Kidney capillary endothelial cell (primary cell): Measurements from ENCODE around the gene FAM81A.
"Not testable (repeated sequence)": the region's sequence is repeated elsewhere in the genome, so short reads cannot be mapped to it uniquely, and the experiment has no call there.

ENCODE experiments used
- DNase-seq: peaks from one replicate; pipeline ENCODE4 v3.0.0-alpha.2; 2018; ENCODE audit warnings: low spot score

The FAM81A gene

DNA sequence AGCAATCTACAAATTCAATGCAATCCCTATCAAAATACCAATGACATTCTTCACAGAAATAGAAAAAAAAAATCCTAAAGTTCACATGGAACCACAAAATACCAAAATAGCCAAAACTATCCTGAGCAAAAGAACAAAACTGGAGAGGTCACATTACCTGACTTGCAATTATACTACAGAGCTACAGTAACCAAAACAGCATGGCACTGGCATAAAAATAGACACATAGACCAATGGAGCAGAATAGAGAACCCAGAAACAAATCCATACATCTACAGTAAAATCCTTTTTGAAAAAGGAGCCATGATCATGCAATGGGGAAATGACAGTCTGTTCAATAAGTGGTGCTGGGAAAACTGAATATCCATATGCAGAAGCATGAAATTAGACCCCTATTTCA is 51.5 kb downstream of the FAM81A start:
- DNase-seq: not testable (repeated sequence)

DNA sequence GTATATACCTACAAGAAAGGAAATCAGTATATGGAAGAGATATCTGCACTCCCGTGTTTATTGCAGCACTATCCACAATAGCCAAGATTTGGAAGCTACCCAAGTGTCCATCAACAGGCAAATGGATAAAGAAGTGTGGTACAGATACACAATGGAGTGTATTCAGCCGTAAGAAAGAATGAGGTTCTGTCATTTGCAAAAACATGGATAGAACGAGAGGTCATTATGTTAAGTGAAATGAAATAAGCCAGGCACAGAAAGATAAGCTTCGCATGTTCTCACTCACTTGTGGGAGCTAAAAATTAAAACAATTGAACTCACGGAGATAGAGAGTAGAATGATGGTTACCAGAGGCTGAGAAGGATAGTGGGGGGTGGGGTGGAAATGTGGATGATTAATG is 53.1 kb downstream of the FAM81A start:
- no peak for DNase-seq

DNA sequence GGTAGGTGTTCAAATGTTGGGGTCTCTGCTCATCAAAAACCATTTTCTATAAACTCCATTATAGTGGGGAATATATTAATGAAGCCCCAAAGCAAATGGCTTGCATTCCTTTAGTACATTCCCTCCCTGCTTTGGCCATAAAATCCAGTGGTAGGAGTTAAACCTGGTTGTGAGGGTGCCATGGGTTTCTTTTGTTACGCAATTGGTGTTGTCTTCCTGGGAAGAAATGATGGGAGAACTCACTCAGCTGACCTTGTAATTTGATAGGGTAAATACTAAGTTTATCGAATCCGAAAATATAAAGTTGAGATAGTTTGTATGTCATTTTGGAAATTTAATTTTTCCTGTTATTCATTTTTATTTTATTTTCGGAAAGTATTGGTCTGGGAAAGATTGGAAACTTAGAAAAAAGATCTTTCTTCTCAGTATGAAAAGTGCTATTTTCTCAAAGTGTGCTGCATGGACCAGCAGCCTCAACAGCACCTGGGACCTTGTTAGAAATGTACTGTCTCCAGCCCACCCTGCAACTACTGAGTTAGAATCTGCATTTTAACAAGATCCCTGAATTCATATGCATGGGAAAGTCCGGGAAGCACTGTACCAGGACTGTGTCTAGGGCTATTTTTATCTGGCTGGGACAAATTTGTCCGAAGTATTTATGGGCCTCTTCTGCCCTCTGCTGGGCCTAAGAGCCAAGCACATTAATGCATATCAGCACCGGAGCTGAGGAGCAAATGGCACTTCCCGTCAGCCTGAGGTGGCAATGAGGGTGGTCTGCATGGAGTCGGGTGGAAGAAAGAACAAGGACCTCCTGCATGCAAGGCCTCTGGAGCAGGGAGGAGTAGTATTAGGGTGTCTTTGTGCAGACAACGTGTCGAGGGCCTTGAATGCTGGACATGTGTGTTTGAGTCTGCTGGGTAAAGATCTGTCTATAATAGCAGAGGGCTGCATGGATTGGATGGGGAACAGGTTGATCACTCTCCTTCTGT is 54.7 kb downstream of the FAM81A start:
- DNase-seq: peak; percentile 81

DNA sequence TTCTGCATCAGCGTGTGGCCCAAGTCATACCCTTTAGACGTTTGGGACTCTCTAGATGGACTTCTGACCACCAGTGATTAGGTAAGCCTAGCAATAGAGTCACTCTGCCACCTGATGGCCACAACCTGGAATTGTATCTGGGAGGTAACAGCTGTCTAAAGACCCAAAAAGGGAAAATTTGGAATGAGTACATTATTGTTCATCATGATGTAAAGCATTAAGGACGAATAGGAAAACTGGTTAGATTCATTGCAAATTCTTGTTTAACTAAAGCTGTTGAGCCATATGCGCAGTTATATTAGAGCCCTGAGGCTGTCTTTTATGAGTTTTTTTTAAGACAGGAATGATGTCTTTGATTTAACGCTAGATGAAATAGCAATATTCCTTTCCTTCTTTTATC is 63.6 kb downstream of the FAM81A start:
- peak; percentile 60 for DNase-seq

DNA sequence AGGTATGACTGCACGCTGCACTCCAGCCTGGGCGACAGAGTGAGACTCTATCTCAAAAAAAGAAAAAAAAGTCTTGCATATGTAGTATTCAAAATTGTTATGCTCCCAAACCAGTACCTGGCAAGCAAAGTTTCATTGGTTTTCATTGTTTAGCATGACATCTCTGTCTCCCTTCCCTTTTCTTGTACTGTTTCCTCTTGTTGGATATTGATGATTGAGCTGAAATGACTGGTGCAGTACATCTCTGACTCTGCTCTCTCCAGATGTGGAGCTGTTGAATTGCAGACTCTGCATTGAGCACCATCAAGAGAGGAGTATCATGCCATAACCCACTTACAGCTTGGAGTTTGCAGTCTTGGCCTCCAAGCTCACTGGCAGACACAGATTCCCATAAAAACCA is 77.2 kb downstream of the FAM81A start:
- no peak for DNase-seq

DNA sequence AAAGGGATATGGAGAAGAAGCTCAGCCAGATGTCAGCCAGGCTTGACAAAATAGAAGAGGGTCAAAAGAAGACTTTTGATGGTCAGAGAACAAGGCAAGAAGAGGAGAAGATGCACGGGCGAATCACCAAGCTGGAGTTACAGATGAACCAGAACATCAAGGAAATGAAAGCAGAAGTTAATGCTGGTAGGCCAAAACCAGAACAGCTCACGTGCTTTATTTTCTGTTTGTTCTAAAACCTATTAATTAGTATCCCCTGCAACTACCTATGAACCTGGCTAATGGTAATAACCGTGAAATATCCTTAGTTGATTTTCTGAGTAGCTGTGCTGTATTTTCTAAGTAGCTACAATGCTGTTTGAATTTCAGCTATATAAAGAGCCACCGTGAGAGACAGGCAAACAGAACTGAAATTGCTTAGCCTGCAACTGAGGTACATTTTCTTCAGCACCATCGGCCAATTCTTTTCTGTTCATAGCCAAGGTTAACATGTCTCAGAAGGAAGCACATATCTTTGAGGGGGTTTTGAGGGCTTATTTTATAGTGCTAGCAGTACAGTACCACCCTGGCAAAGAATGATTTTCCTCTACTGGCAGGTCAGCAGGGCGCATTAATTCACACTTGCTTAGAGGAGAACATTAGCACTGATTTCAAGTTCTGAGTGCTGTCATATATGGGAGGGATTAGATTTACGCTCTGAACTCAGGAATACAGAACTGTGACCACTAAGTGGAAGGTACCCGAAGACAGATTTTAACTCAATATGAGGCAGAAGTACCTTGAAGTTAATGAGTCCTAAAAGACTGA is 78.9 kb downstream of the FAM81A start:
- no peak for DNase-seq

DNA sequence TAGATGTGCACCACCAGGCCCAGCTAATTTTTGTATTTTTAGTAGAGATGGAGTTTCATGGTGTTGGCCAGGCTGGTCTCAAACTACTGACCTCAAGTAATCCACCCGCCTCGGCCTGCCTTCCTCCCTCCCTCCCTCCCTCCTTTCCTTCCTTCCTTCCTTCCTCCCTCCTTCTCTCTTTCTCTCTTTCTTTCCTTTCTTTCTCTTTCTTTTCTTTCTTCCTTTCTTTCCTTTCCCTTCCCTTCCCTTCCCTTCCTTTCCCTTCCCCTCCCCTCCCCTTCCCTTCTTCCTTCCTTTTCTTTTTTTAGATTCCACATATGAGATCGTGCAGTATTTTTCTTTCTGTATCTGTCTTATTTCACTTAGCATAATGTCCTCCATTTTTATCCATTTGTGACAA is 81.3 kb downstream of the FAM81A start:
- DNase-seq: no peak

DNA sequence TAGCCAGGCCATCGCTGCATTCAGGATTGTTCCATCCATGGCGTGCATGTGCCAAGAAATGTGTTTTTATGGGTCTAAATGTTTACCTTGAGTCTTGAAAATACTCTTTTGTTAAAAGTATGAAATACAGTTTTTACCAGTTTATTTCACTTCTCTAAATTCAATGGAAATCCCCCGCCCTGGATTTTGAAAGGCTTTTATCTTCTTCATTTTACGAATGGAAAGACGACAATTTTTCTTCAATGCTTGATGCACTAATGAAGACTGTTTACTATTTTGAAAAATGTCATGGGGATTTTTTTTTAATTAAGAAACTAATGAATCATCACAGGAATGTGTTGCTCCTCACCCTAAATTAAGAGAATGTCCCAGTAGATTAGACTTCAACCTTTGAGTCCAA is 83.5 kb downstream of the FAM81A start:
- DNase-seq: no peak

DNA sequence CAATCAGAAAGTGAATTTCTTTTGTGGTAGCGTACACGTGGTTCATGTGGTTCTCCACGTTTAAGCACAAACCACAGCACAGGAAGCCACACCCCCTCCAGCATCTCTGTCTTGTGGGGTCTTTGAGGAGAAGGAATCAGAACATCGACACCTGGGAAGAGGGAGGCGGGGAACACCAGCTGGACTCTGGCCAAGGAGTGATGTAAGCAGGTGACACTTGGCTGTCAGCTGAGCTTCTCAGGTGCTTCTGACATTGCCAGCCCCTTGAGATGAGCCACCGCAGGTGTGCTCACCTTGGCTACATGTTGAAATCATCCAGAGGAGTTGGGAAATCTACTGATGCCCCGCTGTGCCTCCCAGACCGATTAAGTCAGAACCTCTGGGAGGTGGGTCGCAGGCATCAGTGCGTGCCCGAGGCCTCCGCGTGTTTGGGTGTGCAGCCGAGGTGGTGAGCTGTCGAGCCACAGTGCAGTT is 85.0 kb downstream of the FAM81A start:
- no peak for DNase-seq

DNA sequence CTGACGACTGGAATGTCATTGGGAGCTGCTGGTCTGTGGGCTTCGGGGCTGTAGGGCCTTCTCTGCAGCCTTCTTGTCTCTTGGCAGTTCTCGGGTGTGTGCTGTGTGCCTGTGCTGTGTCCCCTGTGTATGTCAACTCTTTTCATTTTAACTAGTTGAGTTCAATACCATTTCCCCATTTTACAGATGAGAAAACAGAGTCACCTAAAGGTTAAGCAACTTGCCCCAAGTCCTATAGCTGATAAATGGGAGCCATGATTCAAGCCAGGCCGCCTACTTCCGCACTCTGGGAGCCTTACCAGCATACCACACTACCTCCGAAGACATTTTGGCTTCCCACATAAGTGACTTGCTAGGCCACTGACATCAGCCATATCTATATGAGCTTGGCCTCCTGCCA is 85.7 kb downstream of the FAM81A start:
- DNase-seq: no peak

DNA sequence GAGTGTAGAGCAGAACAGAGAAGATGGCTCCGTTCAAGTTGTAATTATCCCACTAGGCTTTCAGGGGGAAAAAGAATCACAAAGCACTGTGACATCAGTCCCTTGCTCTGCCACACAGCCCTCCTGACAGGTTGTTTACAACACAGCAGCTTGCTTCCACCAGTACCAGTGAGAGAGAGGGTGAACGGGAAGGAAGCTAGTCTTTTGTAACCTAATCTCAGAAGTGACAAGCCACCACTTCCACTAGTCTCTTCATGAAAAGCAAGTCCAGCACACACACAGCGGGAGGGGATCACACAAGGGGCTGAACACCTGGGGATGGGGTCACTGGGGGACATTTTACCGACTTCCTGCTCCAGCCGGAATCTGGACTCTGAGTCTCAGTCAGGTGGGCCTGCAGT is 86.3 kb downstream of the FAM81A start:
- no peak for DNase-seq

DNA sequence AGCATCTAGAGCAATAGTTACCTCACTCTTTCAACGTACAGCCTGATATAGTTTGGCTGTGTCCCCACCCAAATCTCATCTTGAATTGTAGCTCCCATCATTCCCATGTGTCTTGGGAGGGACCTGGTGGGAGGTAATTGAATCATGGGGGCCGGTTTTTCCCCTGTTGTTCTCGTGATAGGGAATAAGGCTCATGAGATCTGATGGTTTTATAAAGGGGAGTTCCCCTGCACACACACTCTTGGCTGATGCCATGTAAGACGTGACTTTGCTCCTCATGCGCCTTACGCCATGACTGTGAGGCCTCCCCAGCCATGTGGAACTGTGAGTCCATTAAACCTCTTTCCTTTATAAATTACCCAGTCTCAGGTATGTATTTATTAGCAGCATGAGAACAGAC is 88.5 kb downstream of the FAM81A start:
- not testable (repeated sequence) for DNase-seq

DNA sequence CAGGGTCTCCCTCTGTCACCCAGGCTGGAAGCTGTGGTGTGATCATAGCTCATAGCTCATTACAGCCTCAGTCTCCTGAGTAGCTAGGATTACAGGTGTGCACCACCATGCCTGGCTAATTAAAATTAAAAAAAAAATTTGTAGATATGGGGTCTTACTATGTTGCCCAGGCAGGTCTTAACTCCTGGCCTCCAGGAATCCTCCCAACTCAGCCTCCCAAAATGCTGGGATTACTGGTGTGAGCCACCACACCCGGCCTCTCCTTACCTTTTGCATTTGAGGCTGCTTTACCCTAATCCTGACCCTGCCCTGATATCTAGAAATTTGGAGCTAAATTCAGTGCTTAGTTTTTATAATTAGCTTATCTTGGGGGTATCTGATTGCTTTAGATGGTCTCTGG is 90.4 kb downstream of the FAM81A start:
- DNase-seq: no peak

DNA sequence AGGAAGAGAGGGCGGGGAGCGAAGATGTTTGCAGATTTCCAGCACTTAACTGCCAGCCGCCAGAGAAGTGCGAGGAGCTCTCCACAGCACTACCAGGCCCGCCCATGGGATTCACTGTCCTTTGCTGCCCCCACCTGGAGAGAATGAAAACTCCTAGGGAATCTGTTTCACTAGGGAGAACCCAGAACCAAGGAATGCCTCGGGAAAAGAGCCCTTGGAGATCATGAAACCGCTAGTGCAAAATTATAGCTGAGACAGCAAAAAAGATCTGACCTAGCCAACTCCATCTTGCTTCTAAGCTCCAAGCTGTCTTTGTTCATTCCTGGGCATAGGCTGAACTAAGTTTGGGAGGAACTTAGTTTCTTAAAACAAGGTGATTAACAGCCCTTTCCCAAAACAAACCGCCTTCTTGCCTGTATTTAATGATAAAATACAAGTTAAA is 91.0 kb downstream of the FAM81A start:
- peak; percentile 87 for DNase-seq

DNA sequence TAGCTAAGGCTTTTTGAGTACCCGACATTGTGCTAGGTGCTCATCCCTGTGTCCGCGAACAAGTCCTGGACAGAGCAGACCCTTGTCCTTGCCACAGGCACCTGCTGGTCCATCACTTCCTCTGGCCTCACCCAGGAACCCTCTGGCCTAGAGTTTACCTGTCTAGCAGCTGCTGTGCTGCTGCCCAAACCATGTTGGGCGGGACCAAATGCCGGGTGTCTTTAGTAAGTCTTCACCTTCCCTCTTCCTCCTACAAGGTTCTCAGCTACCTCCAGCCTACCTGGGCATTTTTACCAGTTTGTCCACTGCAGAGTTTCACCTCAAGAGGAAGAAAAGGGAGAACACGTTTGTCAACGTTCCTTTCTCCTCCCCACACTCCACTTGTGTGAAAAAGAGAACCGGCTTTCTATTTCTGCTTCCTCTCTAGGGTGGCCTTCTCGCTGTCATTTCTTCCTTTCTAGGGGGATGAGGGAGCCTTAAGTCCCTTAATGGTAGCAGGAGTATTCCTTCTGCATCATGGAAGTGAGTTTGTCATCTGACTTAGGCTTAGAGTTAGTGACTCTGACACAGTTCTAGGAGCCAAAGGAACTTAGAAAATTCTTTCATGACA is 93.2 kb downstream of the FAM81A start:
- no peak for DNase-seq

DNA sequence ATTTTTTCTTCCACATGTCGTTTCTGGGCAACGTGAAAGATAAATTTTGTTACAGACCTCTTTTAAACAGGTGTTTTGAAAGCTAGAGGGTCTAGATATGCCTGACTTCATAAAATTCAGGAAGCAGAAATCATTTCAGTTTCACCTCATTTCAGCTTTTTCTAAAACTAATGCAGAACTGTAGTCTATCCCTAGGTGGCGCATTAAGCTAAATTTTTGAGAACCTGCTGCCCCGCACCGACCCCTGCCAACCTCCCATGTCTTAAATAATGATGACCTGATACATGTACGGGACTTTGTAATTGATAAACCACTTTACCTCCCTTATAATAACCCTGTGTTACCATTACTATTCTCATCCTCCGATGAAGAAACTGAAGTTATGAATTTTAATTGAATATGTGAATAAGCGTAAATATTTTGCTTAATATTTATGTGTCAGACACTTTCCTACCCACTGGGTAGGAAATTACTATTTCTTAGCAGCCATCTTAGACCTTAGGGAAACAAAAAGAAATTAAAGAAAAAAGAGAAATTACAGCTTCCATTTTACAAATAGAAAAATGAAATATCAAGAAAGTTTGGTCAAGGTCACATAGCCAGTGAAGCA is 94.9 kb downstream of the FAM81A start:
- DNase-seq: peak; percentile 42

DNA sequence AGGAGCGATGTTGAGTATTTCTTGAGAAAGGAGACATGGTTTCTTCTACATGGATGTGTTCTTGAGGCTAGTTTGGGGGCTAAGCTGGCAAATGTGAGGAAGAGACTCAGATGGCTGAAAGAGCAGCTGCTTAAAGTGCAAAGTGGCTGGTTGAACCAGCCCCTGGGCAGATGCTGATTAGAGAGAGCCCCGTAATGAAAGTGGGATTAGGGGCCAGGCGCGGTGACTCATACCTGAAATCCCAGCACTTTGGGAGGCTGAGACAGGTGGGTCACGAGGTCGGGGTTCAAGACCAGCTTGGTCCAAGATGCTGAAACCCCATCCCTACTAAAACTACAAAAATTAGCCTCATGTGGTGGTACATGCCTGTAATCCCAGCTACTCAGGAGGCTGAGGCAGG is 98.6 kb downstream of the FAM81A start:
- DNase-seq: no peak

DNA sequence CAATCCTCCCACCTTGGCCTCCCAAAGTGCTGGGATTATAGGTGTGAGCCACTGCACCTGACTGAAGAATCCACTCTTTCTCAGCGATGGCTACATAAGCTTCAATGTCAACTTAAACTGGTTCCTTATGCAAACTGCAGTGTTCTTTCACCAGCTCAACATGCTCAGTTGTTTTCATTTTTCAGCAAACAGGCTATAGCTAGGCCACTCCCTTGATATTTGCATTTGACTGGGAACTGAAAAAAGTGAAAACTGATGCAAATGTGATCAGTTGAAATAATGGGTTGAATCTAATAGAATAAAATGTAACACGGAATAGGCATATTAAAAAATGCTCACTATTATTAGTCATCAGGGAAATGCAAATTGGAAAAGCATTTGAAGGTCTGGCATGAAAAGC is 99.4 kb downstream of the FAM81A start:
- DNase-seq: no peak

DNA sequence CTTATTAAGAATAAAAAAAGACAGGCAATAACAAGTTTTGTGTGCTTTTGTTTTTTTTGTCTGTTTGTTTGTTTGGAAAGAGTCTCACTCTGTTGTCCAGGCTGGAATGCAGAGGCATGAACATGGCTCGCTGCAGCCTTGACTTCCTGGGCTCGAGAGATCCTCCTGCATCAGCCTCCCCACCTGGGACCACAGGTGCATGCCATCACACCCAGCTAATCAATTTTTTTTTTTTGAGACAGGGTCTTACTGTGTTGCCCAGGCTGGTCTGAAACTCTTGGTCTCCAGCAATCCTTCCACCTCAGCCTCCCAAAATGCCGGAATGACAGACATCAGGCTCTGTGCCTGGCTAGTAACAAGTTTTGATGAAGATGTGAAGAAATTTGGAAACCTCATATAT is 100.5 kb downstream of the FAM81A start:
- DNase-seq: no peak

DNA sequence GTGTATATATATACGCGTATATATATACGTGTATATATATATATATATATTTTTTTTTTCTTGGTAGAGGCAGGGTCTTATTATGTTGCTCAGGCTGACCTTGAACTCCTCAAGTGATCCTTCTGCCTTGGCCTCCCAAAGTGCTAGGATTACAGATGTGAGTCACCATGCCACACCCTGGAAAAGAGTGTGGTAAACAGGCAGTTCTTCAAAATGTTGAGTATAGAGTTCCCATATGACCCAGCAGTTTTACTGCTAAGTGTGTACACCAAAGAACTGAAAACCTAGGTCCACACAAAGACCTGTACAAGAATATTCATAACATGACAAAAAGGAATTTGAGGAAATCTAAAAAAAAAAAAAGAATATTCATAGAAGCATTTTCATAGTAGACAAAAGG is 101.8 kb downstream of the FAM81A start:
- DNase-seq: no peak

DNA sequence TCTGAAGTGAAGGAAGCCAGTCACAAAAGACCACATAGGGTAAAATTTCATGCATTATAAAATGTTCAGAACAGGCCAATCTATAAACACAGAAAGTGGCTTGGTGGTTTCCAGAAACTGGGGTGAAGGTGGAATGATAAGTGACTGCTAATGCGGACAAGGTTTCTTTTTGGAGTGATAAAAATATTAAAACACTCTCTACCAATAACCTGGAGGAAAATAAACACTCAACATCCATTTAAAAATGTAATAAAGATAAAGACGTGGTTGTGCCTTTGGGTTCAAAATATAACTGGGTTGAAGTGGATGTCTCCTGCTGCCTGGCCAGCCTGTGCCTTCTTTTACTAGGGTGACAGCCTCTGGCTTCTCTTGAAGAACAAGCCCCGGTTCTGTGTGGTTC is 102.7 kb downstream of the FAM81A start:
- DNase-seq: no peak

DNA sequence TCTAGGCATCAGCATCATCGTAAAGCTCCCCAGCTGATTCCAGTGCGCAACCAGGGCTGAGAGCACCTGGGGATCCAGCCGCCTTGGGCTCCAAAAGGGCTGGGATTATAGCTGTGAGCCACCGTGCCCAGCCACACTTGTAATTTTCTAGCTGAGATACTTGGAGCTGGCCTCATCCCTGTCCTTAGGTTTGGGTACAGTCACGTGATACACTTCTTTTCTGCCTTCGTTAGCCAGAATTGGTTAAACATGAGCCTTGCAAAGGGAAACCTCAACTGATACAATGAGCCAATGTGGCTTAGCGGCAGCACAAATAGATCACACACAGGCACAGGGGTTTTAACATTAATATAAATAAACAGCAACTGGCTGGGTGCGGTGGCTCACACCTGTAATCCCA is 103.8 kb downstream of the FAM81A start:
- DNase-seq: no peak
